Body of pancreas (tissue), 4 donors: ENCODE measurements around the gene QPRT. TPM values are rescaled to one million over a fixed set of nuclear protein-coding genes. Genes with fewer than 3 reads are reported as not detected.
"Not testable (repeated sequence)": the region's sequence is repeated elsewhere in the genome, so short reads cannot be mapped to it uniquely, and the experiment has no call there.

Experiments used
- ATAC-seq: fragments of 150-250 bp; one replicate; pipeline ENCODE4 v1.9.1; 2016
- DNase-seq, 4 donors: peaks; one replicate each; pipeline ENCODE4 v3.0.0-alpha.2; 2019
- H3K27ac ChIP-seq, 4 donors: fragments of 200-600 bp; sonication (generic); 1 replicate in 3 of 4; 2 replicates in 1 of 4; pipeline versions ENCODE4 v1.5.1 to v1.6.1; 2016 to 2019; ENCODE audit warnings: mild to moderate bottlenecking in 1 of 4, mixed read lengths in 1 of 4, moderate library complexity in 1 of 4
- H3K27me3 ChIP-seq, 2 donors: fragments of 200-600 bp; sonication (generic); one replicate each; pipeline ENCODE4 v1.6.0; 2016; ENCODE audit warnings: mild to moderate bottlenecking in 1 of 2
- H3K36me3 ChIP-seq, 2 donors: fragments of 200-600 bp; sonication (generic); replicated peaks in 1 of 2; 2 replicates each; pipeline ENCODE4 v1.5.1; 2016; ENCODE audit warnings: low read depth in 2 of 2; ENCODE audit not compliant: insufficient read depth in 1 of 2
- H3K4me1 ChIP-seq: fragments of 200-600 bp; sonication (generic); one replicate; pipeline ENCODE4 v1.6.0; 2016
- H3K4me3 ChIP-seq, 2 donors: fragments of 200-600 bp; sonication (generic); 1 replicate in 1 of 2; 2 replicates in 1 of 2; pipeline ENCODE4 v1.5.1; 2016 to 2019
- H3K9me3 ChIP-seq, 3 donors: fragments of 200-600 bp; sonication (generic); 1 replicate in 2 of 3; 2 replicates in 1 of 3; pipeline ENCODE4 v1.5.1; 2016
- POLR2A ChIP-seq, 3 donors: fragments of 450-650 bp; IDR thresholded peaks; one replicate each; pipeline ENCODE4 v1.6.1; 2016; ENCODE audit warnings: antibody characterized with exemption in 3 of 3, mild to moderate bottlenecking in 2 of 3
- WGBS, 2 donors: methylation state at CpG; one replicate each; pipeline ENCODE4 v1.1.5; 2017; 5-methylcytosine and 5-hydroxymethylcytosine counted together
- intact Hi-C: fragments of 100-400 bp; cut with DNase I; formaldehyde crosslinking; loops from one replicate; pipeline ENCODE4 v1.15.1; 2023
- total RNA-seq, 2 donors: library from RNA; depleted of rRNA; stranded (reverse); fragments of >200 nt; gene quantifications; one replicate each; pipeline ENCODE4 v1.1.0, GENCODE V29; 2016
- TF ChIP-seq, protein P1 (sequence below), 7 experiments: fragments of 450-650 bp in 4 of 7; fragments of 200-600 bp in 3 of 7; sonication (generic) in 3 of 7; IDR thresholded peaks; one replicate each; pipeline ENCODE4 v1.5.1; 2016 to 2019; ENCODE audit warnings: antibody characterized with exemption in 7 of 7

The QPRT gene
- total RNA-seq, 2 donors from 2014 or later, result 28.0 to 30.3 TPM

DNA sequence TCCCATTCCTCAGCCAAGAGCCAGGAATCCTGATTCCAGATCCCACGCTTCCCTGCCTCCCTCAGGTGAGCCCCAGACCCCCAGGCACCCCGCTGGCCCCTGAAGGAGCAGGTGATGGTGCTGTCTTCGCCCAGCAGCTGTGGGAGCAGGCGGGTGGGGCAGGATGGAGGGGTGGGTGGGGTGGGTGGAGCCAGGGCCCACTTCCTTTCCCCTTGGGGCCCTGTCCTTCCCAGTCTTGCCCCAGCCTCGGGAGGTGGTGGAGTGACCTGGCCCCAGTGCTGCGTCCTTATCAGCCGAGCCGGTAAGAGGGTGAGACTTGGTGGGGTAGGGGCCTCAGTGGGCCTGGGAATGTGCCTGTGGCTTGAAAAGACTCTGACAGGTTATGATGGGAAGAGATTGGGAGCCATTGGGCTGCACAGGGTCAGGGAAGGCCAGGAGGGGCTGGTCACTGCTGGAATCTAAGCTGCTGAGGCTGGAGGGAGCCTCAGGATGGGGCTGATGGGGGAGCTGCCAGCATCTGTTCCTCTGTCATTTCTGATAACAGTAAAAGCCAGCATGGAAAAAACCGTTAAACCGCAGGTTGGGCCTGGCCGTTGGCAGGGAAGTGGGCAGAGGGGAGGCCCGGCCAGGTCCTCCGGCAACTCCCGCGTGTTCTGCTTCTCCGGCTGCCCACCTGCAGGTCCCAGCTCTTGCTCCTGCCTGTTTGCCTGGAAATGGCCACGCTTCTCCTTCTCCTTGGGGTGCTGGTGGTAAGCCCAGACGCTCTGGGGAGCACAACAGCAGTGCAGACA is 15.8 kb upstream of the QPRT start, which contains the start of gene SPN:
Gene SPN, plus strand, starts transcription at position 232 of the 791 bp plus-strand sequence. Its CDS starts 482 bp downstream, at position 714.
- Histone ChIP-seq H3K27me3 (no peaks in the 10 kb centered on the region), H3K4me1 (no peaks in the 10 kb centered on the region), H3K36me3 (no peaks in the 10 kb centered on the region), H3K4me3 (no peak within 1 kb of the TSS), H3K9me3 (no peaks in the 10 kb centered on the region), H3K27ac (no peak within 1 kb of the TSS)
- DNase-seq, result no peak
- ATAC-seq, result no peak
- intact Hi-C loops, result no loop called here
- TF ChIP-seq, protein P1, sequence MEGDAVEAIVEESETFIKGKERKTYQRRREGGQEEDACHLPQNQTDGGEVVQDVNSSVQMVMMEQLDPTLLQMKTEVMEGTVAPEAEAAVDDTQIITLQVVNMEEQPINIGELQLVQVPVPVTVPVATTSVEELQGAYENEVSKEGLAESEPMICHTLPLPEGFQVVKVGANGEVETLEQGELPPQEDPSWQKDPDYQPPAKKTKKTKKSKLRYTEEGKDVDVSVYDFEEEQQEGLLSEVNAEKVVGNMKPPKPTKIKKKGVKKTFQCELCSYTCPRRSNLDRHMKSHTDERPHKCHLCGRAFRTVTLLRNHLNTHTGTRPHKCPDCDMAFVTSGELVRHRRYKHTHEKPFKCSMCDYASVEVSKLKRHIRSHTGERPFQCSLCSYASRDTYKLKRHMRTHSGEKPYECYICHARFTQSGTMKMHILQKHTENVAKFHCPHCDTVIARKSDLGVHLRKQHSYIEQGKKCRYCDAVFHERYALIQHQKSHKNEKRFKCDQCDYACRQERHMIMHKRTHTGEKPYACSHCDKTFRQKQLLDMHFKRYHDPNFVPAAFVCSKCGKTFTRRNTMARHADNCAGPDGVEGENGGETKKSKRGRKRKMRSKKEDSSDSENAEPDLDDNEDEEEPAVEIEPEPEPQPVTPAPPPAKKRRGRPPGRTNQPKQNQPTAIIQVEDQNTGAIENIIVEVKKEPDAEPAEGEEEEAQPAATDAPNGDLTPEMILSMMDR (IDR thresholded peaks at IDR 0.05), result no peak
- TF ChIP-seq POLR2A (IDR thresholded peaks at IDR 0.05), result no peak
- 64 to 75% methylated on average over 5 to 16 of the region's 18 CpGs for WGBS, 2 donors

DNA sequence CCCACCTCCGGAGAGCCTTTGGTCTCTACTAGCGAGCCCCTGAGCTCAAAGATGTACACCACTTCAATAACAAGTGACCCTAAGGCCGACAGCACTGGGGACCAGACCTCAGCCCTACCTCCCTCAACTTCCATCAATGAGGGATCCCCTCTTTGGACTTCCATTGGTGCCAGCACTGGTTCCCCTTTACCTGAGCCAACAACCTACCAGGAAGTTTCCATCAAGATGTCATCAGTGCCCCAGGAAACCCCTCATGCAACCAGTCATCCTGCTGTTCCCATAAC is 15.2 kb upstream of the QPRT start:
- Histone ChIP-seq H3K4me3 (no peak overlapping the region), H3K9me3 (no peaks in the 10 kb centered on the region), H3K36me3 (no peaks in the 10 kb centered on the region), H3K27ac (no peak overlapping the region), H3K27me3 (no peaks in the 10 kb centered on the region), H3K4me1 (no peaks in the 10 kb centered on the region)
- ATAC-seq (no peak), DNase-seq (no peak)
- TF ChIP-seq, protein P1 (IDR thresholded peaks at IDR 0.05), result no peak
- TF ChIP-seq POLR2A (IDR thresholded peaks at IDR 0.05), result no peak
- intact Hi-C loops, result no loop called here
- WGBS, 2 donors, result 69% methylated on average over 3 of the region's 3 CpGs; no CpG with 5 or more reads in 1 of the 2 donors

- ATAC-seq, result no peak
- H3K27ac ChIP-seq, result no peak overlapping the region
- 67 to 75% methylated on average over 16 to 35 of the region's 35 CpGs for WGBS, 2 donors
- H3K27me3 ChIP-seq, result no peaks in the 10 kb centered on the region
- H3K36me3 ChIP-seq, result no peaks in the 10 kb centered on the region
- no peaks in the 10 kb centered on the region for H3K4me1 ChIP-seq
- DNase-seq, result peak in 3 of 4 donors; percentile 15 to 35 (median 17)
- intact Hi-C loops, result no loop called here
- no peak overlapping the region for H3K4me3 ChIP-seq
- TF ChIP-seq, protein P1 (IDR thresholded peaks at IDR 0.05), result no peak
- no peak for TF ChIP-seq POLR2A (IDR thresholded peaks at IDR 0.05)
- no peaks in the 10 kb centered on the region for H3K9me3 ChIP-seq
These were observed 14.7 kb upstream of the QPRT start for GRCh38 chr16:29664091-29664921.

GRCh38 chr16:29665294-29666077 is 13.5 kb upstream of the QPRT start:
- intact Hi-C loops, result no loop called here
- no peak overlapping the region for H3K4me3 ChIP-seq
- WGBS, 2 donors, result 57 to 73% methylated on average over 9 to 15 of the region's 15 CpGs

DNA sequence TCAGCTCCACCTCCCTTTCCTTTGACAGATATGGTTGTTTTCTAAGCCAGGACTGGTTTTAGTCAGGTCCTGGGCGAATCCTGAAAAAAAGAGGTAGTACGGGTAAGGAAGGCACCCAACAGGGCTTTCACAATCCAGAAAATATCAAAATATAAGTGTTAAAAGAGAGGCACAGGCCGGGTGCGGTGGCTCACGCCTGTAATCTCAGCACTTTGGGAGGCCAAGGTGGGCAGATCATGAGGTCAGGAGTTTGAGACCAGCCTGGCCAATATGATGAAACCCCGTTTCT is 11.7 kb upstream of the QPRT start:
- intact Hi-C loops, H3K4me1 ChIP-seq, ATAC-seq, DNase-seq, H3K27me3 ChIP-seq, H3K4me3 ChIP-seq, H3K9me3 ChIP-seq, H3K36me3 ChIP-seq: not testable (repeated sequence)
- WGBS, 2 donors, result 77 to 79% methylated on average over 5 to 6 of the region's 6 CpGs
- H3K27ac ChIP-seq, result peak overlapping the region in 1 of 4 donors; percentile 27

More at GRCh38 chr16:29665294-29666077, 13.5 kb upstream of the QPRT start:
- DNase-seq (no peak), ATAC-seq (no peak)
- no peaks in the 10 kb centered on the region for H3K9me3 ChIP-seq
- no peak overlapping the region for H3K27ac ChIP-seq
- no peaks in the 10 kb centered on the region for H3K36me3 ChIP-seq
- no peaks in the 10 kb centered on the region for H3K27me3 ChIP-seq
- no peak for TF ChIP-seq POLR2A (IDR thresholded peaks at IDR 0.05)
- TF ChIP-seq, protein P1 (IDR thresholded peaks at IDR 0.05), result no peak
- no peaks in the 10 kb centered on the region for H3K4me1 ChIP-seq
